Stimulated activated CD4-positive, alpha-beta T cell treated with anti-CD3 and anti-CD28 coated beads, Interleukin-2, amount 100 ng/mL, for 4 hours (primary cell): ENCODE measurements around the gene C1QTNF5.

Source experiments
- DNase-seq: peaks from one replicate; pipeline ENCODE4 v3.0.0-alpha.2; 2020; ENCODE audit warnings: low read depth

Gene C1QTNF5

DNA sequence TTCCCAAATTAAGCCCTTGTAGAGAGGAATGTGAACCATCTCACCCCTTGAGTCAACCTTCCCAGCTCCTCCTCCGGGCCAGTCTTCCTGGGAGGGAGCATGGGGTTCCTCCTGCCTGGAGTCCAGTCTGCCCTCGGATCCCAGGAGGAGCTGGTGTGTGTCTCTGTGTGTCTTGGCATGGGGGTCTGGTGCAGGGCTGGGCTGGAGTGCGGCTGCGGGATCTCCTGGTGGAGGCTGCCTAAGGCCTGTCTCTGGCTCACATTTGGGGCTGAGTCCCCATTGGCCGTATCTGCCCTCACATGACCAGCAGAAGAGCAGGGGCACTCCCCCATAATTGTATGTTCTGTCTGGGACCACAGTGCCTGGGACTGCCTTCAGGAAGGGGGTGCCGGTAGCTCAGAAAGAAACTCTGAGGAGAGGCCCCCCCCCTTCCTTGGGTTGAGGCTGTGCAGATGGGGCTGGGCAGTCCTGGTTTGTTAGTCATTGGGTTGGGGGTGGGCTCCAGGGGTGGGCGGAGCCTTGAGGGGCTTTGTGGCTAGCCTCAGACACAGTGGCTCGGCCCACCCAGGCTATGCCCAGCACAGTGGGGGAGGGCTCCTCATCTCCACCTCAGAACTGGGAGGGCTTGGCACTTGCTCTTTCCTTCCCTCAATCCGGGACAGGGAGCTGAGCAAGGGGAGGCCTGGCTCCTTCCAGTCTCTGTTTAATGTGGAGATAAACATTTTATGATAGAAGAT is 2.9 kb downstream of the C1QTNF5 start:
- DNase-seq: no peak

GRCh38 chr11:119336744-119337469 is 3.8 kb downstream of the C1QTNF5 start:
- no peak for DNase-seq

DNA sequence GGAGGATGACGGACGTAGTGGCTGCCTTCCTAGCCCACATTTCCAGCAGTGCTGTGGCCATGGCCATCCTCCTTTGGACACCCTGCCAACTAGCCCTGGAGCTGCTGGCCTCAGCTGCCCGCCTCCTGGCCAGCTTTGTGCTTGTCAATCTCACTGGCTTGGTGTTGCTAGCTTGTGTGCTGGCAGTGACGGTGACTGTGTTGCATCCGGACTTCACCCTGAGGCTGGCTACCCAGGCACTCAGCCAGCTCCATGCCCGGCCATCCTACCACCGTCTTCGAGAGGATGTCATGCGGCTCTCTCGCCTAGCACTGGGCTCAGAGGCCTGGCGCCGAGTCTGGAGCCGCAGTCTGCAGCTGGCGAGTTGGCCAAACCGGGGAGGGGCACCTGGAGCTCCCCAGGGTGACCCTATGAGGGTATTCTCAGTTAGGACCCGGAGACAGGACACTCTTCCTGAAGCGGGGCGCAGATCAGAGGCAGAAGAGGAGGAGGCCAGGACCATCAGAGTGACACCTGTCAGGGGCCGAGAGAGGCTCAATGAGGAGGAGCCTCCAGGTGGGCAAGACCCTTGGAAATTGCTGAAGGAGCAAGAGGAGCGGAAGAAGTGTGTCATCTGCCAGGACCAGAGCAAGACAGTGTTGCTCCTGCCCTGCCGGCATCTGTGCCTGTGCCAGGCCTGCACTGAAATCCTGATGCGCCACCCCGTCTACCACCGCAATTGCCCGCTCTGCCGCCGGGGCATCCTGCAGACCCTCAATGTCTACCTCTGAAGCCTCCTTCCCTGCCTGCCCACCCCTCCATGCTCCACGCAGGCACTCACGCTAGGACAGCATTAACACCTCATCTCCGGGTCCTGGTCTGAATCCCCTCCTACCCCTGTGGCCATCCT is 4.8 kb downstream of the C1QTNF5 start:
- DNase-seq: no peak

DNA sequence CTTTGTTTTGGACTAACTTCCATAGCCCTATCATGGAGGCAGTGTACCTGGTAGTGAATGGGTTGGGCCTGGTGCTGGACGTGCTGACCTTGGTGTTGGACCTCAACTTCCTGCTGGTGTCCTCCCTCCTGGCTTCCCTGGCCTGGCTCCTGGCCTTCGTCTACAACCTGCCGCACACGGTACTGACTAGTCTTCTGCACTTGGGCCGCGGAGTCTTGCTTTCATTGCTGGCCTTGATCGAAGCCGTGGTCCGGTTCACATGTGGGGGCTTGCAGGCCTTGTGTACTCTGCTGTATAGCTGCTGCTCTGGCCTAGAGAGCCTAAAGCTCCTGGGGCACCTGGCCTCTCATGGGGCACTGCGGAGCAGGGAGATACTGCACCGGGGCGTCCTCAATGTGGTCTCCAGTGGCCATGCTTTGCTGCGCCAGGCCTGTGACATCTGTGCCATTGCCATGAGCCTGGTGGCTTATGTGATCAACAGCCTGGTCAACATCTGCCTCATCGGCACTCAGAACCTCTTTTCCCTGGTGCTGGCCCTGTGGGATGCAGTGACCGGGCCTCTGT is 5.5 kb downstream of the C1QTNF5 start:
- no peak for DNase-seq

GRCh38 chr11:119334174-119334930 is 6.3 kb downstream of the C1QTNF5 start, which contains the start of gene RNF26:
TSS of gene RNF26 (plus strand) at chr11:119334527. CDS start at chr11:119335123, 596 bp downstream.
- DNase-seq: peak; percentile 93

DNA sequence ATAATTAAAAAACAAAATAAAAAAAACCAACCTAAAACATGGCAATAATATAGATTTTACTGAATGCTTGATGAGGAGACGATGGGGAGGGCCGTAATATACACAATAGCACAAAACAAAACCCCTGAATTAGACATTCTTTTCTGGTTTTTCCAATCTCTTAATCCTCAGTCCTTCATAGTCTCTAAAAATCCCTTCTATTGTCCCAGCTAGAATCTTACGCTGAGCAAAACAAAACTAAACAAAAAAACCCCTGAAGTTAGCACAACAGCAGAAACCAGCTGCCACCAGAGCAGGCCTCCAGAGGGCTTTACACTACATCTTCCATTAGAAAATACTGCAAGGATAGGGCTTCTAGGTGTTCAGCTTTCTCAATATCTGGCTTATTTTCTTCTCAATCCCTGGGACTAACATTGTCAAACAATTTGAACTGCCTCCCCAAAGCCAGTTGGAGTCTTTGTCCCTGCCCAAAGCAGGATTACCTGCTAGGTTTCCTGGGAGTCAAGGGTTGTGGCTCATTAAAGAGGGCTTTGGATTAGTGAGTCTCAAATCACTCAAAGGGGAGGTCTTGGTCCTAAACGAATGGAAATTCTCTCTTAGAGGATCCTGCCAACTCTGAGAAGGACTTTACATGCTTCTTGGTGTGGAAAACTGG is 8.4 kb downstream of the C1QTNF5 start:
- no peak for DNase-seq

- no peak for DNase-seq
Measured at GRCh38 chr11:119330237-119330636, 10.4 kb downstream of the C1QTNF5 start.

DNA sequence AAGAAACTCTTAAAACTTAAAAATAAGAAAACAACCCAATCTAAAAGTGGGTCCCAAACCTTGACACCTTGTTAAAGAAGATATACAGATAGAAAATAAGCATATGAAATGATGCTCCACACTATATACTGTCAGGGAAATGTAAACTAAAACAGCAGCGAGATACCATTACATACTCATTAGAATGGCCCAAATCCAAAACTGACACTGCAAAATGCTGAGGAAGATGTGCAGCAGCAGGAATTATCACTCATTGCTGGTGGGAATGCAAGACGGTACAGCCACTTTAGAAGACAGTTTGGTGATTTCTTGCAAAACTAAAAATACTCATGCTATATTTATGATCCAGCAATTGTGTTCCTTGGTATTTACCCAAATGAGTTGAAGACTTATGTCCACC is 11.4 kb downstream of the C1QTNF5 start:
- no peak for DNase-seq

- no peak for DNase-seq
Measured at GRCh38 chr11:119324189-119324588, 16.5 kb downstream of the C1QTNF5 start.

- DNase-seq: peak; percentile 70
Measured at GRCh38 chr11:119323532-119324033, 17.1 kb downstream of the C1QTNF5 start.

DNA sequence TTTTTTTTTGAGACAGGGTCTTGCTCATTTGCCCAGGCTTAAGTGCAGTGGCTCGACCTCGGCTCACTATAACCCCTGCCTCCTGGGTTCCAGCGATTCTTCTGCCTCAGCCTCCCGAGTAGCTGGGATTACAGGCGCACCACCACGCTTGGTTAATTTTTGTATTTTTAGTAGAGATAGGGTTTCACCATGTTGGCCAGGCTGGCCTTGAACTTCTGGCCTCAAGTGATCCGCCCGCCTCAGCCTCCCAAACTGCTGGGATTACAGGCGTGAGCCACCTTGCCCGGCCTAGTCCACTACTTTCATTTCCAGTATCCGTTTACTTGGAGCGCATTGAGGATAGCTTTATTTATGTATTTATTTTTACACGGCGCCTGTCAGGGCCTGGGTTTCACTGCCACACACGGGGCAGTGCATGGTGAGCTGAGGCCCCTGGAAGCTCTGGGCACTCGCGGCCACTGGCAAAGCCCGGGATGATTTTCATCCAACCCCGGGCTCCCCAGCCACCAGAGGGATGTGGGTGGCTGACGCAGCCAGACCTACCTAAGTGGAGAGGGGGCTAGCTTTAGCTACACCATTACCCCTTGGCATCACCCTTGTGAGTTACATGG is 17.7 kb downstream of the C1QTNF5 start:
- no peak for DNase-seq

- DNase-seq: no peak
Measured at GRCh38 chr11:119322360-119322739, 18.3 kb downstream of the C1QTNF5 start.

DNA sequence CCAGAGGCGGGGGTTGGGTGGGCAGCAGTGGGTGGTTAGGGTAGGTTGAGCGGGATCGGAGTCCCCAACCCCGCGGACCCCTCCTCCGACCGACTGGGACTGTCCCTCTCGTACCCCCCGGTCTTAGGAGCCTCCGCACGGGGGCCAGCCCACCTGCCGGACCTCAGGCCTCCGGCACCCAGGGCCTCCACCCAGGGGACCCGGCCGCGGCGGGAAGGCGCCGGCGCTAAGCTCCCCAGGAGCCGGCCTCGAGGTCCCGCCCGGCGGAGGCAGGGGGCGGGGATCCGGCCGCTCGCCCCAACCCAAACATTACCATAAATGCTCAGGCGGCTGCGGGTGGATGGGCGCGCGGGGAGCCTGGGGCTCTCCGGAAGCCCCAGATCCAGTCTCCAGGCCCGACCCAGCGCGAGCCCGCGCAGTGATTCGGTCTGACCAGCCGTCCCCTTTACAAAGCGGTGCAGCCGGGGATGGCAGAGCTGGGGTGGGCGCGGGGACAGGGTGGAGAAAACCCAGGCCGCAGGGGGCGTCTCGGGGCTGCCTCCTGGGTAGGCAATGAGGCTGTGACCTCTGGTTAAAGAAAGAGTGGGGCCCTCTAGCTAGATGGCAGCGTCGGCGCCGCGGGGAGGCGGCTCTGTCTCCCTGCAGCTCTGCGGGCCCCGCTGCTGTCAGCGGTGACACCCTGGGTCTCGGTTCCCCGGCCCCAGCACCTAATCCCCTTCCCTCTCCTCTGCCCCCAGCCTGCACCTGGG is 19.7 kb downstream of the C1QTNF5 start:
- DNase-seq: no peak

- no peak for DNase-seq
Measured at GRCh38 chr11:119320240-119320775, 20.4 kb downstream of the C1QTNF5 start.

DNA sequence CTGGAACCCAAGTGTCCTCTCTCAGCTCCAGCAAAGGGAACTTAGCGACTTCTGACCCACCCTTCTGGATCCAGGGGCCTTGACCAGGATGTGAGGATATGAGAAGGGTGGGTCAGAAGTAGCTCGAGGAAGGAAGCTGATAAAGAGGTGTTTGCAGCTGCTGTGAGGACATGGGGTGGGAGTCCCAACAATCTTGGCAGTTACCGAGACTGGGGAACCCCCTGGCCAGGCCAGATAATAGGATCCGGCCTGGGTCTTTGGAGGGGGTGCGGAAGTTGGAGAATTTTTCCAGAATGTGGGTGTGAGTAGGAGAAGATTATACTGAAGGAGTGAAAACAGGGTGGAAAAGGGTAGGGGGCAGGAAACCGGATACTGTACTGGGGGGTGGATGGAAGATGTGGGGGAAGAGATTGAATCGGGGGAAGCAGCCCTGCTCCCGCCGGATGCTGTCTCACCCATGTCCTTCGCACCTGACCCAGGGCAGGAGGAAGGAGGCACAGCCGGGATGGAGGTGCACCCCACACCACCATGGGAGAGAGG is 20.9 kb downstream of the C1QTNF5 start:
- no peak for DNase-seq

DNA sequence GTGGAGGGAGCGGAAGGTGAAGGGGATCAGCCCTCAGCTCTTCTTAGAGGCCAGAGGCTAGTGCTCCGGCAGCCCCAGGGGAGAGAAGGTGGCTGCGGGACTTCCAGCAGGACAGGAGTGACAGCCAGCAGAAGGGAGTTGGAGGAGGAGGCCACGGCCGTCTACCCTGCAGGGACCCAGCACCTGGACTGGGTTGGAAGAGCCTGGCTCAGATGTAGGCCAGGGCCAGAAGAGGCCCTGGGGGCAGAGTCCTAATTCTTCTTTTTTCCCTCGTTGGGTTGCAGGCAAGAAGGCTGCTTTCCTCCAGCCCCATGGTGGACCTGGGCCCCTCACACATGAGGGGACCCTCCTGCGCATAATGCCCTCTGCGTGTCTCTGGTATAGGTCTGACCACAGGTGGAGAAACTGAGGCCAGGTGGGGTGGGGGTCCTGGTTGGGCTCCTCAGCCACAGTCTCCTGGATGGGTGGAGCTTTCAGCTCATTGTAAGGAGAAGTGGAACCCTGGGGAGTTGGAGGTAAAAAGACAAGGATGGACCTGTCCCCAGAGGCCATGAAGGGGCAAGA is 21.5 kb downstream of the C1QTNF5 start:
- no peak for DNase-seq

DNA sequence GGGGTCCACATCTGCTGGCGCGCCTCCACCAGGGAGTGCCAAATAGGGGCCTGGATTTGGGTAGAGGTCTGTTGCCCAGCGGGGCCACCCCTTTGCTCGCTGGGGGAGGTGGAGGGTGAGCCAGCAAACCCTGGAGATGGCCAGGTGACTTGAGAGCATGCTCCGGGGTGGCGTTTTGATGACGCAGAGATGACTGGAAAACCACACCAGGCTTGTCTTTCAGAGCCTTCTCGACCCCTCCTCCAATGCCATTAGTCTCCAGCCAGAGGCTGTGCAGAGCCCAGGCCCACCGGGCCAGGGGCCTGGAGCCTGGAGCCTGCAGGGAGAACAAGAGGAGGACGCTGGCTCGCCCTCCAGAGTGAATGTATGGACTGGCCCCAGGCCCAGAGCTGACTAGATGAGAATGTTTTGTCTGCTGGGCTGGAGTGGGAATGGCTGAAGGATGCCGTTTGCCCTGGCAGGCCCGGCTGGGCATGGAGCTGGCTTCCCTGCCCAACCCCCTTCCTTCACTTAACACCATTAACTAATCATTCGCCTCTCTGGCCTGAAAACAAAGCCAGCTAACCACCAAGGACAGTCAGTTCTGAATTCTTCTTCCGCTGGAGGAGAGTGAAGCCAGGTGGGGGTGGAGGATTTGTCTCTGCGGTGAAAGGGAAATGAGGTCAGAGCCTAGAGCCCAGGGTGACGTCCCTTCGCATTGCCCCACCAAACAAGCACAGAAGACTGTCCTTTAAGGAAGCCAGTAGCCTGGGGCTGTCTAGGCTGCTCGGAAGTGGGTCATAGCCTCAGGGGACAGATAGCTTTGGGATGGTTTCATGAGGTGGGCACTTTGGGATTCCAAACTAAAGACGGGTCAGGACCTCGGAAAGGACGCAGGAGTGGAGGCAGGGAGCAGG is 22.2 kb downstream of the C1QTNF5 start:
- DNase-seq: no peak
